Measurements from ENCODE around the gene NFKBIA.
A peak's percentile ranks its signal among the peaks of the same experiment; 100 is the strongest.

Gene NFKBIA

DNA sequence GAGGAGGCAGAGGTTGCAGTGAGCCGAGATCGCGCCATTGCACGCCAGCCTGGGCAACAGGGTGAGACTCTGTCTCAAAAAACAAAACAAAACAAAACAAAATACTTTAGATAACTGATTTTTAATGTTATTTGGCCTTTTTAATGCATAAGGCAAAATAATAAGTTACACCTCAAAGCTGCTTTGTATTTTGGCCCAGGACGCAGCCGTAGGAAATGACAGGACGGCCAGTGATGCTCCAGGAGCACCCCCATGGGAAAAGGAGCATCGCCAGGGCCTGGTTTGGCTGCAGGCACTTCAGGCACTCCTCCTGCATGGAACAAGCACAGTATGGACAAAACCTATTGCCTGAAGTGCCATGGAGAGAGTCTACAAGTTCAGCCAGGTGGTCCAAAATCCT is 3.5 kb upstream of the NFKBIA start:
- Histone ChIP-seq H3K36me3 (ENCODE audit: insufficient read depth, low read length) (peaks cover 7% of the 10 kb centered on the region), H3K9me2 (ENCODE audit: low read depth, low read length) (no peaks in the 10 kb centered on the region), H4K20me1 (ENCODE audit: insufficient read depth, low read length) (no peaks in the 10 kb centered on the region), H3K27ac (ENCODE audit: low read depth, low read length, poor library complexity, severe bottlenecking) (no peak overlapping the region), H3K9ac (ENCODE audit: low read length) (no peak overlapping the region), H3K27me3 (ENCODE audit: insufficient read depth, low read length) (no peaks in the 10 kb centered on the region), H3K4me2 (ENCODE audit: low read length) (no peak overlapping the region), H3F3A (ENCODE audit: insufficient read depth, low read length) (no peaks in the 10 kb centered on the region), H2AFZ (ENCODE audit: low read length) (no peak overlapping the region), H3K4me3 (ENCODE audit: low read depth, low read length, poor library complexity, severe bottlenecking) (no peak overlapping the region), H3K9me3 (ENCODE audit: low read length) (no peaks in the 10 kb centered on the region), H3K4me1 (ENCODE audit: insufficient read depth, low read length, severe bottlenecking) (peaks cover 28% of the 10 kb centered on the region), H3K79me2 (ENCODE audit: insufficient read depth, low read length) (no peaks in the 10 kb centered on the region)
- TF ChIP-seq CTCF (IDR thresholded peaks at IDR 0.05; ENCODE audit: low read length) (no peak), EZH2 (IDR thresholded peaks at IDR 0.05; ENCODE audit: borderline replicate concordance, low read length) (no peak)

DNA sequence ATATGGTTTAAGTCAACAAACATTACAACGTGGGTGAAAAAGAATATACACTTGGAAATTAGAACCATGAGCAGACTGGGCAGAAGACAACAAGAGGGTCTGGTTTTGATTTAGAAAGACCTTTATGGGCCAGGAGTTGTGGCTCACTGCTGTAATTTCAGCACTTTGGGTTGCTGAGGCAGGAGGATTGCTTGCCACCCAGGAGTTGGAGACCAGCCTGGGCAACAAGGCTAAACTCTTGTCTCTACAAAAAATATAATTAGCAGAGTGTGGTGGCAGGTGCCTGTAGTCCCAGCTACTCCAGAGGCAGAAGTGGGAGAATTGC is 2.7 kb upstream of the NFKBIA start:
- no peaks in the 10 kb centered on the region for H3K27me3 ChIP-seq (ENCODE audit: insufficient read depth, low read length)
- H3K4me2 ChIP-seq (ENCODE audit: low read length) = no peak overlapping the region

GRCh38 chr14:35406506-35407305 is 2.2 kb upstream of the NFKBIA start:
- H3F3A ChIP-seq (ENCODE audit: insufficient read depth, low read length) = no peaks in the 10 kb centered on the region
- no peak overlapping the region for H3K9ac ChIP-seq (ENCODE audit: low read length)
- no peak overlapping the region for H2AFZ ChIP-seq (ENCODE audit: low read length)
- TF ChIP-seq CTCF (IDR thresholded peaks at IDR 0.05; ENCODE audit: low read length) (peak; percentile 81), EZH2 (IDR thresholded peaks at IDR 0.05; ENCODE audit: borderline replicate concordance, low read length) (no peak)
- H3K27ac ChIP-seq (ENCODE audit: low read depth, low read length, poor library complexity, severe bottlenecking) = no peak overlapping the region
- no peaks in the 10 kb centered on the region for H4K20me1 ChIP-seq (ENCODE audit: insufficient read depth, low read length)
- H3K4me1 ChIP-seq (ENCODE audit: insufficient read depth, low read length, severe bottlenecking) = peaks cover 41% of the 10 kb centered on the region
- no peaks in the 10 kb centered on the region for H3K27me3 ChIP-seq (ENCODE audit: insufficient read depth, low read length)
- H3K9me3 ChIP-seq (ENCODE audit: low read length) = no peaks in the 10 kb centered on the region
- no peaks in the 10 kb centered on the region for H3K9me2 ChIP-seq (ENCODE audit: low read depth, low read length)
- no peak overlapping the region for H3K4me2 ChIP-seq (ENCODE audit: low read length)
- H3K4me3 ChIP-seq (ENCODE audit: low read depth, low read length, poor library complexity, severe bottlenecking) = no peak overlapping the region
- no peaks in the 10 kb centered on the region for H3K79me2 ChIP-seq (ENCODE audit: insufficient read depth, low read length)
- H3K36me3 ChIP-seq (ENCODE audit: insufficient read depth, low read length) = peaks cover 20% of the 10 kb centered on the region

More for the DNA sequence above, 2.7 kb upstream of the NFKBIA start:
- TF ChIP-seq EZH2 (IDR thresholded peaks at IDR 0.05; ENCODE audit: borderline replicate concordance, low read length) (no peak), CTCF (IDR thresholded peaks at IDR 0.05; ENCODE audit: low read length) (no peak)
- Histone ChIP-seq H4K20me1 (ENCODE audit: insufficient read depth, low read length) (no peaks in the 10 kb centered on the region), H2AFZ (ENCODE audit: low read length) (no peak overlapping the region), H3K9me2 (ENCODE audit: low read depth, low read length) (no peaks in the 10 kb centered on the region), H3K36me3 (ENCODE audit: insufficient read depth, low read length) (peaks cover 14% of the 10 kb centered on the region), H3F3A (ENCODE audit: insufficient read depth, low read length) (no peaks in the 10 kb centered on the region), H3K4me1 (ENCODE audit: insufficient read depth, low read length, severe bottlenecking) (peaks cover 36% of the 10 kb centered on the region), H3K27ac (ENCODE audit: low read depth, low read length, poor library complexity, severe bottlenecking) (no peak overlapping the region), H3K79me2 (ENCODE audit: insufficient read depth, low read length) (no peaks in the 10 kb centered on the region), H3K9ac (ENCODE audit: low read length) (no peak overlapping the region), H3K9me3 (ENCODE audit: low read length) (no peaks in the 10 kb centered on the region), H3K4me3 (ENCODE audit: low read depth, low read length, poor library complexity, severe bottlenecking) (no peak overlapping the region)

Measured in OCI-LY1 (cell line).